Activated CD8-positive, alpha-beta T cell treated with anti-CD3 and anti-CD28 coated beads for 36 hours (primary cell): Measurements from ENCODE around the gene DHX38. TPM values are rescaled to one million over a fixed set of nuclear protein-coding genes. Genes with fewer than 3 reads are reported as not detected.

Experiments used
- ATAC-seq: fragments of 200-7000 bp; cut with Tn5 transposase; one replicate; pipeline ENCODE4 v1.10.0; 2021; ENCODE audit warnings: mild to moderate bottlenecking, moderate library complexity
- CTCF ChIA-PET: fragments of 350-600 bp; sonication (Branson Sonifier 250); formaldehyde crosslinking; loops from one replicate; lab custom pipeline; 2021; ENCODE audit warnings: antibody characterized with exemption; lab: Charles Lee
- POLR2A ChIA-PET: fragments of 350-600 bp; sonication (Branson Sonifier 250); formaldehyde crosslinking; loops from one replicate; lab custom pipeline; 2021; ENCODE audit warnings: antibody characterized with exemption; lab: Charles Lee
- DNase-seq: peaks from one replicate; pipeline ENCODE4 v3.0.0-alpha.2; 2020
- H3K27ac Mint-ChIP-seq: one replicate; pipeline ENCODE4 v1.8.0; 2021; ENCODE audit warnings: mild to moderate bottlenecking, mixed read lengths
- H3K27me3 Mint-ChIP-seq: one replicate; pipeline ENCODE4 v1.8.0; 2021; ENCODE audit warnings: mixed read lengths
- H3K36me3 Mint-ChIP-seq: one replicate; pipeline ENCODE4 v1.8.0; 2021; ENCODE audit warnings: low read depth, mixed read lengths
- H3K4me1 Mint-ChIP-seq: one replicate; pipeline ENCODE4 v1.8.0; 2021; ENCODE audit warnings: low read depth, mixed read lengths
- H3K4me3 Mint-ChIP-seq: one replicate; pipeline ENCODE4 v1.8.0; 2021; ENCODE audit warnings: mild to moderate bottlenecking, moderate library complexity, mixed read lengths
- H3K9me3 Mint-ChIP-seq: one replicate; pipeline ENCODE4 v1.8.0; 2021; ENCODE audit warnings: mixed read lengths
- intact Hi-C: fragments of 100-400 bp; cut with micrococcal nuclease; formaldehyde crosslinking; loops from one replicate; pipeline ENCODE4 v1.10.0; 2022
- total RNA-seq, 2 experiments: library from RNA; stranded (reverse); gene quantifications; one replicate each; pipeline ENCODE4 v1.2.3, GENCODE V29; 2021
- TF ChIP-seq, protein P1 (sequence below): fragments of 200-600 bp; IDR thresholded peaks from one replicate; pipeline ENCODE4 v1.8.0; 2022; ENCODE audit warnings: antibody characterized with exemption, mild to moderate bottlenecking

DHX38 gene
- total RNA-seq, 2 experiments from 2014 or later, result 70.4 to 71.8 TPM

DNA sequence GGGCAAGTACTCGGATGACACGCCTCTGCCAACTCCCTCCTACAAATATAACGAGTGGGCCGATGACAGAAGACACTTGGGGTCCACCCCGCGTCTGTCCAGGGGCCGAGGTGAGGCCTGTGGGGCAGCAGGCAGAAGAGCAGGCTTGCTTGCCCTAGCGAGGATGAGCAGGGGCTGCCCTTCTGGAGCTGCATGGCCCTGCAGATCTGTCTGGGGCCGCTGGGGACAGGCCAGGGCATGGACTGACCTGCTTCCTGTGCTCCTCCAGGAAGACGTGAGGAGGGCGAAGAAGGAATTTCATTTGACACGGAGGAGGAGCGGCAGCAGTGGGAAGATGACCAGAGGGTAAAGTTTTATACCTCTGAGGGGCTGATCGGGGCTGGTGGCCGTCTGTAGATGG is 5.3 kb downstream of the DHX38 start:
- no peak for DNase-seq
- TF ChIP-seq, protein P1, sequence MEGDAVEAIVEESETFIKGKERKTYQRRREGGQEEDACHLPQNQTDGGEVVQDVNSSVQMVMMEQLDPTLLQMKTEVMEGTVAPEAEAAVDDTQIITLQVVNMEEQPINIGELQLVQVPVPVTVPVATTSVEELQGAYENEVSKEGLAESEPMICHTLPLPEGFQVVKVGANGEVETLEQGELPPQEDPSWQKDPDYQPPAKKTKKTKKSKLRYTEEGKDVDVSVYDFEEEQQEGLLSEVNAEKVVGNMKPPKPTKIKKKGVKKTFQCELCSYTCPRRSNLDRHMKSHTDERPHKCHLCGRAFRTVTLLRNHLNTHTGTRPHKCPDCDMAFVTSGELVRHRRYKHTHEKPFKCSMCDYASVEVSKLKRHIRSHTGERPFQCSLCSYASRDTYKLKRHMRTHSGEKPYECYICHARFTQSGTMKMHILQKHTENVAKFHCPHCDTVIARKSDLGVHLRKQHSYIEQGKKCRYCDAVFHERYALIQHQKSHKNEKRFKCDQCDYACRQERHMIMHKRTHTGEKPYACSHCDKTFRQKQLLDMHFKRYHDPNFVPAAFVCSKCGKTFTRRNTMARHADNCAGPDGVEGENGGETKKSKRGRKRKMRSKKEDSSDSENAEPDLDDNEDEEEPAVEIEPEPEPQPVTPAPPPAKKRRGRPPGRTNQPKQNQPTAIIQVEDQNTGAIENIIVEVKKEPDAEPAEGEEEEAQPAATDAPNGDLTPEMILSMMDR, result no peak
- Mint-ChIP-seq H3K4me3 (no peak overlapping the region), H3K9me3 (no peaks in the 10 kb centered on the region), H3K27me3 (no peaks in the 10 kb centered on the region), H3K36me3 (peaks cover 58% of the 10 kb centered on the region), H3K4me1 (peaks cover 21% of the 10 kb centered on the region), H3K27ac (no peak overlapping the region)
- POLR2A ChIA-PET, result interaction anchor here (1.6 kb wide), 1 partner anchor 9 kb away, joined by 6 read pairs; no protein-coding TSS in a partner anchor
- CTCF ChIA-PET, result interaction anchor here (0.8 to 2.6 kb wide), 3 partner anchors 9 to 32 kb away, joined by 3 to 10 read pairs (median 4); no protein-coding TSS in a partner anchor
- intact Hi-C loops, result no loop called here
- no peak for ATAC-seq

DNA sequence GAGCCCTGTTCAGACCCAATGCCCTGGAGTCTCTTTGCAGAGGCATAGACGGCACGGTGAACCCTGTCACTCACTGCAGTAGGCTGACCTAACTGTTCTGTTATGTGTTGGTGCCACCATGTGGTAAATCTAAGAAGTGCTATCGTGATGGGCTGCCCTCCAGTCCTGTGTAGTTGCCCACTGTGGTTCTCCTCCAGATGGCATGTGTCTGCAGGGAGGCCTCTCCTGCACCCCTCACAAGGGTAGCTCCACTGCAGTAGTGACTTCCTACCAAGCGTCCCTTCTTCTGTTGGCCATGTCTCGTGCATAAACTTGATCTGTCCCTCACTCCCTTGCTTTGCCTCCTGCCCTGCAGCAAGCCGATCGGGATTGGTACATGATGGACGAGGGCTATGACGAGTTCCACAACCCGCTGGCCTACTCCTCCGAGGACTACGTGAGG is 5.8 kb downstream of the DHX38 start:
- Mint-ChIP-seq H3K4me1 (peaks cover 21% of the 10 kb centered on the region), H3K27me3 (no peaks in the 10 kb centered on the region), H3K36me3 (peaks cover 58% of the 10 kb centered on the region), H3K27ac (no peak overlapping the region), H3K9me3 (no peaks in the 10 kb centered on the region), H3K4me3 (no peak overlapping the region)
- CTCF ChIA-PET, result interaction anchor here (0.8 to 2.6 kb wide), 7 partner anchors 9 to 138 kb away, joined by 3 to 10 read pairs (median 3); no protein-coding TSS in a partner anchor
- ATAC-seq, result peak; percentile 97
- POLR2A ChIA-PET, result interaction anchor here (1.6 kb wide), 1 partner anchor 10 kb away, joined by 6 read pairs; no protein-coding TSS in a partner anchor
- intact Hi-C loops, result no loop called here
- TF ChIP-seq, protein P1, result peak; percentile 60
- peak; percentile 72 for DNase-seq

DNA sequence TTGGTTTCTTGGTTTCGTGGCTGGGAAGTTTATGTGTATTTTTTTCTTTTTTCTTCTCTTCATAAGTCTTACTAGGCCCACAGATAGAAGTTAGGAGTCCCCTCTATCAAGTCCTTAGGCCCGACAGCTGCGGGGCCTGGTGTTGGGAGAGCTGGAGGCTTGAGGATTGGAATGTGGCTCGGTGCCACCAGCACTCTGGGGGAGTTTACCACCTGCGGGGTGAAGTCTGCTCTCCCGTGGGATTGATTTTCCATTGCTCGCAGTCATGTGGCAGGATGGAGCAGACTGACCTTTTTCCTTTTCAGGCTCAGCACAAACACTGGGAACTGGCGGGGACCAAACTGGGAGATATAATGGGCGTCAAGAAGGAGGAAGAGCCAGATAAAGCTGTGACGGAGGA is 7.5 kb downstream of the DHX38 start:
- ChIA-PET POLR2A (interaction anchor here (1.8 kb wide), 1 partner anchor 8 kb away, joined by 5 read pairs; no protein-coding TSS in a partner anchor), CTCF (no interaction called here)
- intact Hi-C loops, result loop anchor here (5.0 kb wide), 1 partner anchor 34 kb away; no protein-coding TSS in a partner anchor
- no peak overlapping the region for H3K4me3 Mint-ChIP-seq
- TF ChIP-seq, protein P1, result no peak
- ATAC-seq (no peak), DNase-seq (no peak)
- no peaks in the 10 kb centered on the region for H3K9me3 Mint-ChIP-seq
- no peaks in the 10 kb centered on the region for H3K27me3 Mint-ChIP-seq
- H3K36me3 Mint-ChIP-seq, result peaks cover 67% of the 10 kb centered on the region
- H3K27ac Mint-ChIP-seq, result no peak overlapping the region
- H3K4me1 Mint-ChIP-seq, result peaks cover 6% of the 10 kb centered on the region

DNA sequence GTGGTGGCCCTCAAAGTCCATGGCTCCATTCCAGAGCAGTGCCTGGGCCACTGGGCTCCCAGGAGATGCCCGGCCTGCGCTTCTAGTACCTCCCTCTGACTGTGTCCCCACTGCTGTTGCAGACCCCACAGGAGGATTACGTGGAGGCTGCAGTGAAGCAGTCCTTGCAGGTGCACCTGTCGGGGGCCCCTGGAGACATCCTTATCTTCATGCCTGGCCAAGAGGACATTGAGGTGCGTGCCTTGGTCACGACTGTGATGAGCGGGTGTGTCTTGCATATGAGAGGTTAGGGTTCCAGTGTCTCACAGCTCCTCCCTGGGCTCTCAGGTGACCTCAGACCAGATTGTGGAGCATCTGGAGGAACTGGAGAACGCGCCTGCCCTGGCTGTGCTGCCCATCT is 11.3 kb downstream of the DHX38 start:
- Mint-ChIP-seq H3K4me1 (no peaks in the 10 kb centered on the region), H3K27me3 (no peaks in the 10 kb centered on the region), H3K36me3 (peaks cover 61% of the 10 kb centered on the region), H3K9me3 (no peaks in the 10 kb centered on the region), H3K27ac (no peak overlapping the region), H3K4me3 (no peak overlapping the region)
- DNase-seq, result no peak
- intact Hi-C loops, result loop anchor here (5.0 kb wide), 1 partner anchor 38 kb away; no protein-coding TSS in a partner anchor
- ATAC-seq, result no peak
- ChIA-PET CTCF (interaction anchor here (0.7 kb wide), 1 partner anchor 13 kb away, joined by 3 read pairs; no protein-coding TSS in a partner anchor), POLR2A (interaction anchor here (1.7 kb wide), 1 partner anchor 10 kb away, joined by 6 read pairs; no protein-coding TSS in a partner anchor)
- TF ChIP-seq, protein P1, result no peak

DNA sequence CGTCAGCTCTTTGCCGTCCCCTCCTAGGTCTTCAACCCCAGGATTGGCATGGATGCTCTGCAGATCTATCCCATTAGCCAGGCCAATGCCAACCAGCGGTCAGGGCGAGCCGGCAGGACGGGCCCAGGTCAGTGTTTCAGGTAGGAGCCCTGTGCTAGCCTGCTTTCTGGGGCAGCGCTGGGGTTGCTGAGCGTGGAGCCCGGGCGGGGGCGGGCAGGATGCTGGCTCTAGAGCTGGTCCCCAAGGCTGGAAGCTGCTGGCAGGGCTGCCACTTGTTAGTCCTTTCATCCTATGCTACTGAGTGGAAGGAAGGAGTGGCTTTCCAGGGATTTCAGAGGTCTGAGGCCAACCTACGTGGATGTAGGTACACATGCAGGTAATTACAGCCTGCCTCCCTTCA is 12.3 kb downstream of the DHX38 start:
- no peak for ATAC-seq
- Mint-ChIP-seq H3K9me3 (no peaks in the 10 kb centered on the region), H3K36me3 (peaks cover 61% of the 10 kb centered on the region), H3K4me3 (no peak overlapping the region), H3K27me3 (no peaks in the 10 kb centered on the region), H3K27ac (no peak overlapping the region), H3K4me1 (no peaks in the 10 kb centered on the region)
- TF ChIP-seq, protein P1, result no peak
- DNase-seq, result no peak
- ChIA-PET CTCF (no interaction called here), POLR2A (no interaction called here)
- intact Hi-C loops, result no loop called here
